Smooth muscle cell (in vitro differentiated cells): ENCODE data around the gene CD63. TPM values are rescaled to one million over a fixed set of nuclear protein-coding genes. Genes with fewer than 3 reads are reported as not detected.

Source experiments
- DNase-seq: peaks from one replicate; lab custom pipeline; 2025; ENCODE audit not compliant: unreplicated experiment; lab: John Stamatoyannopoulos, UW
- H2AFZ ChIP-seq: fragments of 200-600 bp; sonication (generic); 2 replicates; pipeline ENCODE4 v1.6.0; 2016; ENCODE audit warnings: antibody characterized with exemption, low read depth, mild to moderate bottlenecking
- H3F3A ChIP-seq: fragments of 200-600 bp; sonication (generic); 2 replicates; pipeline ENCODE4 v1.6.0; 2017; ENCODE audit warnings: antibody characterized with exemption, low read depth
- H3K27ac ChIP-seq: fragments of 200-600 bp; sonication (generic); 2 replicates; pipeline ENCODE4 v1.5.1; 2016; ENCODE audit warnings: low read depth, mild to moderate bottlenecking
- H3K27me3 ChIP-seq: fragments of 200-600 bp; sonication (generic); 2 replicates; pipeline ENCODE4 v1.6.1; 2016; ENCODE audit warnings: low read depth, mild to moderate bottlenecking
- H3K36me3 ChIP-seq: fragments of 200-600 bp; sonication (generic); 2 replicates; pipeline ENCODE4 v1.5.1; 2016; ENCODE audit warnings: low read depth
- H3K4me1 ChIP-seq: fragments of 200-600 bp; sonication (generic); 2 replicates; pipeline ENCODE4 v1.5.1; 2016; ENCODE audit warnings: low read depth
- H3K4me2 ChIP-seq: fragments of 200-600 bp; sonication (generic); 2 replicates; pipeline ENCODE4 v1.6.0; 2016; ENCODE audit warnings: mild to moderate bottlenecking
- H3K4me3 ChIP-seq: fragments of 200-600 bp; sonication (generic); 2 replicates; pipeline ENCODE4 v1.5.1; 2016; ENCODE audit warnings: mild to moderate bottlenecking
- H3K79me2 ChIP-seq: fragments of 200-600 bp; sonication (generic); 2 replicates; pipeline ENCODE4 v1.6.0; 2016; ENCODE audit warnings: low read depth, mild to moderate bottlenecking
- H3K9ac ChIP-seq: fragments of 200-600 bp; sonication (generic); 2 replicates; pipeline ENCODE4 v1.6.0; 2016; ENCODE audit warnings: low read depth
- H3K9me3 ChIP-seq: fragments of 200-600 bp; sonication (generic); replicated peaks from 2 replicates; pipeline ENCODE4 v1.5.1; 2016; ENCODE audit warnings: low read depth
- H4K20me1 ChIP-seq: fragments of 200-600 bp; sonication (generic); 2 replicates; pipeline ENCODE4 v1.6.0; 2016; ENCODE audit warnings: low read depth
- WGBS: methylation state at CpG from one replicate; pipeline ENCODE4 v1.1.7; 2016; ENCODE audit warnings: low lambda C conversion rate; 5-methylcytosine and 5-hydroxymethylcytosine counted together
- polyA plus RNA-seq: library from polyadenylated mRNA; unstranded; fragments of >200 nt; fragmentation: Nextera tagmentation; extraction: Ambion mirVana; gene quantifications from 2 replicates; pipeline ENCODE4 v1.2.1, GENCODE V29; 2016
- total RNA-seq: library from RNA; depleted of rRNA; stranded (reverse); fragments of >200 nt; gene quantifications from 2 replicates; pipeline ENCODE4 v1.2.3, GENCODE V29; 2014
- TF ChIP-seq, protein P1 (sequence below): fragments of 200-600 bp; sonication (generic); IDR thresholded peaks from 2 replicates; pipeline ENCODE4 v1.5.1; 2017; ENCODE audit warnings: borderline replicate concordance, mild to moderate bottlenecking, antibody characterized with exemption; ENCODE audit not compliant: insufficient read depth, poor library complexity, severe bottlenecking

The CD63 gene
- total and polyA plus RNA-seq, 2 experiments from 2014 or later = 1,107 to 2,317 TPM

DNA sequence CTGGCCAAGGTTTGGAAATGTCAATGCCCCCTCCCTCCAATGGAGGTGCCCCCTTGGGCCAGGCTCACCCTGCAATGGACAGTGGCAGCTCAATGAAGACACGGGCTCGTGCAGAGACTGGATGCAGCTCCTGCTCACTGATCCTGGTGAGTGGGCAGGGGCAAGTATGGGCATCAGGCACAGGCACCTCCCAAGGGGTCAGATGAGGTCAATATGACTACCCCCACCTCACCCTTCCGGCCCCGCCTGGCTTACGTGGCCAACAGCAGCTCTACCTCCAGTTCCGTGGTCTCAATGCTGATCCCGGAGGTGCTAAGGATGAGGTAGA, 34.7 kb downstream of the CD63 start:
- Histone ChIP-seq H3K4me2 (no peak overlapping the region), H3K9ac (no peak overlapping the region), H3K9me3 (no peaks in the 10 kb centered on the region), H4K20me1 (no peaks in the 10 kb centered on the region), H2AFZ (no peak overlapping the region), H3K27me3 (no peaks in the 10 kb centered on the region), H3F3A (no peaks in the 10 kb centered on the region), H3K4me1 (no peaks in the 10 kb centered on the region), H3K27ac (no peak overlapping the region), H3K36me3 (no peaks in the 10 kb centered on the region), H3K79me2 (no peaks in the 10 kb centered on the region), H3K4me3 (no peak overlapping the region)
- TF ChIP-seq, protein P1, sequence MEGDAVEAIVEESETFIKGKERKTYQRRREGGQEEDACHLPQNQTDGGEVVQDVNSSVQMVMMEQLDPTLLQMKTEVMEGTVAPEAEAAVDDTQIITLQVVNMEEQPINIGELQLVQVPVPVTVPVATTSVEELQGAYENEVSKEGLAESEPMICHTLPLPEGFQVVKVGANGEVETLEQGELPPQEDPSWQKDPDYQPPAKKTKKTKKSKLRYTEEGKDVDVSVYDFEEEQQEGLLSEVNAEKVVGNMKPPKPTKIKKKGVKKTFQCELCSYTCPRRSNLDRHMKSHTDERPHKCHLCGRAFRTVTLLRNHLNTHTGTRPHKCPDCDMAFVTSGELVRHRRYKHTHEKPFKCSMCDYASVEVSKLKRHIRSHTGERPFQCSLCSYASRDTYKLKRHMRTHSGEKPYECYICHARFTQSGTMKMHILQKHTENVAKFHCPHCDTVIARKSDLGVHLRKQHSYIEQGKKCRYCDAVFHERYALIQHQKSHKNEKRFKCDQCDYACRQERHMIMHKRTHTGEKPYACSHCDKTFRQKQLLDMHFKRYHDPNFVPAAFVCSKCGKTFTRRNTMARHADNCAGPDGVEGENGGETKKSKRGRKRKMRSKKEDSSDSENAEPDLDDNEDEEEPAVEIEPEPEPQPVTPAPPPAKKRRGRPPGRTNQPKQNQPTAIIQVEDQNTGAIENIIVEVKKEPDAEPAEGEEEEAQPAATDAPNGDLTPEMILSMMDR = no peak
- no peak for DNase-seq
- WGBS = 98% methylated on average over 7 of the region's 7 CpGs

DNA sequence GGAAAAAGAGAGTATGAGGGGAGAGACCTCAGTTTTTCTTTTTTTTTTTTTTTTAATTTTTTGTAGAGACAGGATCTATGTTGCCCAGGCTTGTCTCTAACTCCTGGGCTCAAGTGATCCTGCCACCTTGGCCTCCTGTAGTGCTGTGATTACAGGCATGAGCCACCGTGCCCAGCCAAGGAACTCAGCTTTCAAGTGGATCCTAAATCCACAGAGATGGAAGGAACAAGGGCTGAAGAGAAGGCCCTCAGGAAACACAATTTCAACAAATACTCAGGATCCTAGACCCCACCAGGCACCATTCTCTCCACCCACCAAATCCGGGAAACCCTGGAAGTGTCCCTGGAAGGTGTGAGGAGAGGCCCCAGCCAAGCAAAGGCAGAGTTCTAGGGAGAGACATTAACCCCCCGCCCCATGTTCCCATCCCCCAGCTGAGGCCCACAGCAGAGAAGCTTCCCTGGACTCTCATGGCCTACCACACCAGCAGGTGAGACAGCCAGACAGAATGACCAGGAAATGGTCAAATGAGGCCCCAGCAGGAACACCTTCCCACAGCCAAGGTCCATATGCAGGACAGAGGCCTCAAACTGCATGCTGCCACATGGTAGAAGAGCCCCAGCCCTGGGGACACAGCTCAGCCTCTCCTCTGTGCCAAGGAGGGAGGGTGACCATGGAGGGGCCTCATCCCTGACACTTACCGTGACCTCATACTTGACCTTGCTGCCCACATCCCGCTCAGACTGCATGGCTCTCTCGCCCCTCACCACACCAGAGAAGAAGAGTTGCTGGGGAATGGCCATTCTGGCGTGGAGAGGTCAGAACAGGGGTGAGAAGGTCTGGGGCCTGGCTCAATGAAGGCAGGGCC, 35.3 kb downstream of the CD63 start:
- Histone ChIP-seq H3K36me3 (no peaks in the 10 kb centered on the region), H4K20me1 (no peaks in the 10 kb centered on the region), H2AFZ (no peak overlapping the region), H3K4me2 (no peak overlapping the region), H3K27ac (no peak overlapping the region), H3K9ac (no peak overlapping the region), H3K4me1 (no peaks in the 10 kb centered on the region), H3K79me2 (no peaks in the 10 kb centered on the region), H3K27me3 (no peaks in the 10 kb centered on the region), H3F3A (no peaks in the 10 kb centered on the region), H3K4me3 (no peak overlapping the region), H3K9me3 (no peaks in the 10 kb centered on the region)
- DNase-seq = no peak
- 95% methylated on average over 7 of the region's 7 CpGs for WGBS
- TF ChIP-seq, protein P1 = no peak

DNA sequence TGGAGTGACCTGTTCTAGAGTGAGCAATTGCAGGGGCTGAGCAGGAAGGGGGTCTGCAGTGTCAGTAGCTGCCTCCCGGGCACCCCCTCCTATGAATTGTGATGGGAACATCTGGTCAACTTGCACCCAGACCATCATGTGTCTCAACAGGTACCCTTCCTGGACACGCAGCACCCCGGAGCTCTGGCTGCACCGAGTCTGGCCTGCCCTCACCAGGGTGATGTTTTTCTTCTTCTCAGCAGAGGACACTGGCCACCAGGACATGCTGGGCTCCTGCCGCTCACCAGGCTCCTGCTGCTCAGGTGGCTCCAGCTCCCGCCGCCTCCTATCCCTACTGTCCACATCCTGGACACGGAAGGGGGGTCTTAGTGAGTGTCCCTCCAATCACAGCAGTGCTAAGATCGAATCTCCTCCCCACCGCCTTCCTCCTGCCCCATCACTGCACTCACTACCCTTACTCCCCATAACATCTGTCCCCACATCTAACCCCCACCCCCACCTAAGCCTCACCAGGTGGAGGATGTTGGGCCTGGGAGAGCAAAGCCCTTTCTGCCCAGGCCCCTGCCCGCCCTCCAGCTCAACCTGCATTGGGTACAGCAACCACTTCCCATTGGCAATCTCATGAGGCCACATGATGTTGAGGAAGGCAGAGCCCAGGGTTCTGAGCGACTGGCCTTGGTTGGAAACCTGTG, 36.0 kb downstream of the CD63 start:
- Histone ChIP-seq H3K4me3 (no peak overlapping the region), H3K9me3 (no peaks in the 10 kb centered on the region), H3K4me2 (no peak overlapping the region), H3F3A (no peaks in the 10 kb centered on the region), H3K79me2 (no peaks in the 10 kb centered on the region), H4K20me1 (no peaks in the 10 kb centered on the region), H3K9ac (no peak overlapping the region), H3K36me3 (no peaks in the 10 kb centered on the region), H3K27me3 (no peaks in the 10 kb centered on the region), H2AFZ (no peak overlapping the region), H3K4me1 (no peaks in the 10 kb centered on the region), H3K27ac (no peak overlapping the region)
- TF ChIP-seq, protein P1 = no peak
- whole genome bisulfite sequencing = 93% methylated on average over 12 of the region's 12 CpGs
- no peak for DNase-seq
